Body of pancreas (tissue), 4 donors: Measurements from ENCODE around the gene TINAG. TPM values are rescaled to one million over a fixed set of nuclear protein-coding genes. Genes with fewer than 3 reads are reported as not detected.
A peak's percentile ranks its signal among the peaks of the same experiment; 100 is the strongest.
"Not testable (repeated sequence)": the region's sequence is repeated elsewhere in the genome, so short reads cannot be mapped to it uniquely, and the experiment has no call there.

ENCODE experiments used
- ATAC-seq: fragments of 150-250 bp; one replicate; pipeline ENCODE4 v1.9.1; 2016
- DNase-seq, 4 donors: peaks; one replicate each; pipeline ENCODE4 v3.0.0-alpha.2; 2019
- H3K27ac ChIP-seq, 4 donors: fragments of 200-600 bp; sonication (generic); 1 replicate in 3 of 4; 2 replicates in 1 of 4; pipeline versions ENCODE4 v1.5.1 to v1.6.1; 2016 to 2019; ENCODE audit warnings: mild to moderate bottlenecking in 1 of 4, mixed read lengths in 1 of 4, moderate library complexity in 1 of 4
- H3K27me3 ChIP-seq, 2 donors: fragments of 200-600 bp; sonication (generic); one replicate each; pipeline ENCODE4 v1.6.0; 2016; ENCODE audit warnings: mild to moderate bottlenecking in 1 of 2
- H3K36me3 ChIP-seq, 2 donors: fragments of 200-600 bp; sonication (generic); replicated peaks in 1 of 2; 2 replicates each; pipeline ENCODE4 v1.5.1; 2016; ENCODE audit warnings: low read depth in 2 of 2; ENCODE audit not compliant: insufficient read depth in 1 of 2
- H3K4me1 ChIP-seq: fragments of 200-600 bp; sonication (generic); one replicate; pipeline ENCODE4 v1.6.0; 2016
- H3K4me3 ChIP-seq, 2 donors: fragments of 200-600 bp; sonication (generic); 1 replicate in 1 of 2; 2 replicates in 1 of 2; pipeline ENCODE4 v1.5.1; 2016 to 2019
- H3K9me3 ChIP-seq, 3 donors: fragments of 200-600 bp; sonication (generic); 1 replicate in 2 of 3; 2 replicates in 1 of 3; pipeline ENCODE4 v1.5.1; 2016
- CTCF ChIP-seq, 7 experiments: fragments of 450-650 bp in 4 of 7; fragments of 200-600 bp in 3 of 7; sonication (generic) in 3 of 7; IDR thresholded peaks; one replicate each; pipeline ENCODE4 v1.5.1; 2016 to 2019; ENCODE audit warnings: antibody characterized with exemption in 7 of 7
- POLR2A ChIP-seq, 3 donors: fragments of 450-650 bp; IDR thresholded peaks; one replicate each; pipeline ENCODE4 v1.6.1; 2016; ENCODE audit warnings: antibody characterized with exemption in 3 of 3, mild to moderate bottlenecking in 2 of 3
- WGBS, 2 donors: methylation state at CpG; one replicate each; pipeline ENCODE4 v1.1.5; 2017; 5-methylcytosine and 5-hydroxymethylcytosine counted together
- intact Hi-C: fragments of 100-400 bp; cut with DNase I; formaldehyde crosslinking; loops from one replicate; pipeline ENCODE4 v1.15.1; 2023
- total RNA-seq, 2 donors: library from RNA; depleted of rRNA; stranded (reverse); fragments of >200 nt; gene quantifications; one replicate each; pipeline ENCODE4 v1.1.0, GENCODE V29; 2016

Gene TINAG
- total RNA-seq, 2 donors from 2014 or later = 0.26 TPM; not detected in 1

DNA sequence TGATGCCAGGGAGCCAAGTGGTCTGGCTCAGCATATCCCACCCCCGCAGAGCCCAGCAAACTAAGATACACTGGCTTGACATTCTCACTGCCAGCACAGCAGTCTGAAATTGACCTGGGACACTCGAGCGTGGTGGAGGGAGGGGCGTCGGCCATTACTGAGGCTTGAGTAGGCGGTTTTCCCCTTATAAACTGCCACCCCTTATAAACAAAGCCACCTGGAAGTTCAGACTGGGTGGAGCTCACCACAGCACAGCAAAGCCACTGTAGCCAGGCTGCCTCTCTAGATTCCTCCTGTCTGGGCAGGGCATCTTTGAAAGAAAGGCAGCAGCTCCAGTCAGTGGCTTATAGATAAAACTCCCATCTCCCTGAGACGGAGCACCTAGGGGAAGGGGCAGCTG lies 19.4 kb downstream of the TINAG start:
- TF ChIP-seq POLR2A (IDR thresholded peaks at IDR 0.05) = no peak
- TF ChIP-seq CTCF (IDR thresholded peaks at IDR 0.05) = no peak
- Histone ChIP-seq H3K4me1 (no peaks in the 10 kb centered on the region), H3K36me3 (no peaks in the 10 kb centered on the region), H3K4me3 (no peak overlapping the region), H3K27ac (no peak overlapping the region), H3K9me3 (no peaks in the 10 kb centered on the region), H3K27me3 (no peaks in the 10 kb centered on the region)
- DNase-seq = no peak
- intact Hi-C loops = no loop called here
- WGBS, 2 donors = 73 to 76% methylated on average over 7 of the region's 7 CpGs
- no peak for ATAC-seq

DNA sequence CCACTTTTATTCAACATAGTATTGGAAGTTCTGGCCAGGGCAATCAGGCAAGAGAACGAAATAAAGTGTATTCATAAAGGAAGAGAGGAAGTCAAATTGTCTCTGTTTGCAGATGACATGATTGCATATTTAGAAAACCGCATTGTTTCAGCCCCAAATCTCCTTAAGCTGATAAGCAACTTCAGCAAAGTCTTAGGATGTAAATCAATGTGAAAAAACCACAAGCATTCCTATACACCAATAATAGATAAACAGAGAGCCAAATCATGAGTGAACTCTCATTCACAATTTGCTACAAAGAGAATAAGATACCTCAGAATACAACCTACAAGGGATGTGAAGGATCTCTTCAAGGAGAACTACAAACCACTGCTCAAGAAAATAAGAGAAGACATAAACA lies 23.3 kb downstream of the TINAG start:
- intact Hi-C loops, H3K27ac ChIP-seq, H3K27me3 ChIP-seq, H3K4me3 ChIP-seq, ATAC-seq, H3K9me3 ChIP-seq, H3K36me3 ChIP-seq, DNase-seq, H3K4me1 ChIP-seq: not testable (repeated sequence)
- WGBS, 2 donors = 33 to 34% methylated on average over 2 of the region's 2 CpGs

DNA sequence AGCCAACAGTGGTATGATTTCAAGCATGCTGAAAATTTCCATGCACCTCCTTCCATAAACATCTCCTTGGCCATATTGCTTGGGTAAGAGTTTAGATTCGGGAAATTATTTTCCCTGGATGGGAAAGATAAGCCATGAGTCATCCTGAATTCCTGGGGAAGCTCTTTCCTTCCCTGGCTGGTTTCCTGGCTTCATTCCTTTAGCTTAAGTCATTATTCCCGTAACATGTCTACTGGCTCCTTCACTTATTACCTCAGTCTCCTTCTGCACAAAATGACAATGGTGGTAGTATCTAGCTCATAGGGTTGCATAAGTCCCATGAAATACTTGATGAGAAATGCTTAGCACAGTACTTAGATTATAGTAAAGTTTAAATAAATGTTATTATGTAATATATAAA lies 27.6 kb downstream of the TINAG start:
- no peak for DNase-seq
- WGBS, 2 donors = 49 to 55% methylated on average over 2 of the region's 2 CpGs
- Histone ChIP-seq H3K4me3 (no peak overlapping the region), H3K36me3 (no peaks in the 10 kb centered on the region), H3K27ac (no peak overlapping the region), H3K27me3 (no peaks in the 10 kb centered on the region), H3K9me3 (no peaks in the 10 kb centered on the region), H3K4me1 (no peaks in the 10 kb centered on the region)
- no peak for TF ChIP-seq POLR2A (IDR thresholded peaks at IDR 0.05)
- no peak for TF ChIP-seq CTCF (IDR thresholded peaks at IDR 0.05)
- intact Hi-C loops = no loop called here
- ATAC-seq = peak; percentile 33

DNA sequence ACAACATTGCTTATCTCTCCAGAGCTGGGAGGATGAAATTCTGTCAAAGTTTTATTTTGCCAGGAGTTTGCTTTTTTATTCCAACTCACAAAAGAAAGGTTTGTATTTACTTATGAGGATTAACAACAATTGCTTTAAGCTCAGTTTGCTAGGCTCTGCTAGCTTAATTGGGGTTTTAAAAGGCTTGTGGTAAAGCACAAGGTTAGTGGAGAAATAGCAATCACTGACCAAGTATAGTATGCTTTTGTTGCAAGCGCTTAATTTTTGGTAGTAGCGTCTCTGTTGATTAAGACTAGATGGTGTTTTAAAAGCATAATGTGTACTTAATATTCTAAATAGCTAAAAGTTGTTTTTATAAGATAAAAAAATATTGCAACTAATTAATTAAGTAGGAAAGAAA lies 45.7 kb downstream of the TINAG start:
- ATAC-seq = no peak
- Histone ChIP-seq H3K9me3 (no peaks in the 10 kb centered on the region), H3K4me1 (no peaks in the 10 kb centered on the region), H3K27me3 (no peaks in the 10 kb centered on the region), H3K36me3 (no peaks in the 10 kb centered on the region), H3K4me3 (no peak overlapping the region), H3K27ac (no peak overlapping the region)
- no peak for DNase-seq
- intact Hi-C loops = no loop called here
- 71 to 86% methylated on average over 2 of the region's 2 CpGs for WGBS, 2 donors
- TF ChIP-seq CTCF (IDR thresholded peaks at IDR 0.05) (no peak), POLR2A (IDR thresholded peaks at IDR 0.05) (no peak)

- intact Hi-C loops = no loop called here
- H3K9me3 ChIP-seq = no peaks in the 10 kb centered on the region
- H3K36me3 ChIP-seq = no peaks in the 10 kb centered on the region
- H3K4me3 ChIP-seq = no peak overlapping the region
- no peaks in the 10 kb centered on the region for H3K27me3 ChIP-seq
- no peak for ATAC-seq
- TF ChIP-seq CTCF (IDR thresholded peaks at IDR 0.05) = no peak
- TF ChIP-seq POLR2A (IDR thresholded peaks at IDR 0.05) = no peak
- 44 to 50% methylated on average over 2 of the region's 2 CpGs for WGBS, 2 donors
- no peak overlapping the region for H3K27ac ChIP-seq
- no peaks in the 10 kb centered on the region for H3K4me1 ChIP-seq
- DNase-seq = no peak
These were observed 46.4 kb downstream of the TINAG start for GRCh38 chr6:54354608-54355007.
